ENCODE data around the gene GABRB1.

Gene GABRB1

GRCh38 chr4:47218631-47219030 lies 187.3 kb downstream of the GABRB1 start:
- Histone ChIP-seq H3K4me3 (ENCODE audit: insufficient read depth in 1 of 2, low read depth in 1 of 2, low read length in 2 of 2) (no peak overlapping the region), H2AFZ (ENCODE audit: low read depth, low read length) (no peak overlapping the region), H2BK12ac (ENCODE audit: low read length in 2 of 2) (no peak overlapping the region), H3K9ac (ENCODE audit: low read length) (no peak overlapping the region), H2BK5ac (ENCODE audit: low read depth, low read length, poor library complexity, severe bottlenecking) (no peak overlapping the region), H2BK120ac (ENCODE audit: low read depth, low read length) (no peak overlapping the region), H3K23ac (ENCODE audit: low read length in 2 of 2) (no peak overlapping the region), H3K27ac (ENCODE audit: low read length, poor library complexity, severe bottlenecking) (no peak overlapping the region), H2BK15ac (ENCODE audit: low read depth, poor library complexity, severe bottlenecking) (no peak overlapping the region), H3K79me1 (replicated peaks; ENCODE audit: low read length, poor library complexity, severe bottlenecking) (no peaks in the 10 kb centered on the region), H4K91ac (ENCODE audit: low read length) (no peak overlapping the region), H2AK5ac (ENCODE audit: low read length, severe bottlenecking) (no peak overlapping the region), H3K18ac (ENCODE audit: low read depth in 1 of 2, low read length in 2 of 2) (no peak overlapping the region), H3K4ac (ENCODE audit: low read depth in 1 of 2, low read length in 2 of 2) (no peak overlapping the region), H3K4me1 (ENCODE audit: control insufficient read depth, insufficient read depth, low read depth, low read length) (no peaks in the 10 kb centered on the region), H3K9me3 (ENCODE audit: control insufficient read depth, low read length) (no peaks in the 10 kb centered on the region), H3K27me3 (ENCODE audit: control insufficient read depth in 1 of 2, insufficient read depth in 1 of 2, low read length in 2 of 2) (no peaks in the 10 kb centered on the region), H3K36me3 (ENCODE audit: control insufficient read depth in 1 of 2, insufficient read depth in 2 of 2, low read depth in 1 of 2, low read length in 2 of 2) (no peaks in the 10 kb centered on the region), H3K14ac (ENCODE audit: low read length in 2 of 2) (no peak overlapping the region), H3K4me2 (ENCODE audit: low read length, poor library complexity, severe bottlenecking) (no peak overlapping the region), H4K8ac (ENCODE audit: low read length) (no peak overlapping the region)
- no peak for DNase-seq
- WGBS: no CpG with 5 or more reads among the region's 1 CpG

- WGBS: 11% methylated on average over 2 of the region's 2 CpGs
Observed at GRCh38 chr4:47219586-47219985, 188.2 kb downstream of the GABRB1 start.

GRCh38 chr4:47221721-47222120 lies 190.4 kb downstream of the GABRB1 start:
- peak overlapping the region; percentile 35 for H4K8ac ChIP-seq (ENCODE audit: low read length)
- peak overlapping the region in 1 of 2 experiments; percentile 84 for H3K4ac ChIP-seq (ENCODE audit: low read depth in 1 of 2, low read length in 2 of 2)
- H3K27ac ChIP-seq (ENCODE audit: low read length, poor library complexity, severe bottlenecking): no peak overlapping the region
- H3K18ac ChIP-seq (ENCODE audit: low read depth in 1 of 2, low read length in 2 of 2): peak overlapping the region in 1 of 2 experiments; percentile 92
- no peak overlapping the region for H2BK12ac ChIP-seq (ENCODE audit: low read length in 2 of 2)
- no peak overlapping the region for H2AFZ ChIP-seq (ENCODE audit: low read depth, low read length)
- WGBS: 40% methylated on average over 1 of the region's 2 CpGs
- no peak overlapping the region for H3K23ac ChIP-seq (ENCODE audit: low read length in 2 of 2)
- H3K27me3 ChIP-seq (ENCODE audit: control insufficient read depth in 1 of 2, insufficient read depth in 1 of 2, low read length in 2 of 2): no peaks in the 10 kb centered on the region
- no peaks in the 10 kb centered on the region for H3K9me3 ChIP-seq (ENCODE audit: control insufficient read depth, low read length)
- no peak overlapping the region for H2AK5ac ChIP-seq (ENCODE audit: low read length, severe bottlenecking)
- H3K36me3 ChIP-seq (ENCODE audit: control insufficient read depth in 1 of 2, insufficient read depth in 2 of 2, low read depth in 1 of 2, low read length in 2 of 2): no peaks in the 10 kb centered on the region
- H2BK5ac ChIP-seq (ENCODE audit: low read depth, low read length, poor library complexity, severe bottlenecking): no peak overlapping the region
- no peak overlapping the region for H3K4me3 ChIP-seq (ENCODE audit: insufficient read depth in 1 of 2, low read depth in 1 of 2, low read length in 2 of 2)
- H3K4me2 ChIP-seq (ENCODE audit: low read length, poor library complexity, severe bottlenecking): no peak overlapping the region
- H3K79me1 ChIP-seq (replicated peaks; ENCODE audit: low read length, poor library complexity, severe bottlenecking): no peaks in the 10 kb centered on the region
- DNase-seq: peak; percentile 87
- no peaks in the 10 kb centered on the region for H3K4me1 ChIP-seq (ENCODE audit: control insufficient read depth, insufficient read depth, low read depth, low read length)
- no peak overlapping the region for H2BK15ac ChIP-seq (ENCODE audit: low read depth, poor library complexity, severe bottlenecking)
- H3K14ac ChIP-seq (ENCODE audit: low read length in 2 of 2): no peak overlapping the region
- no peak overlapping the region for H4K91ac ChIP-seq (ENCODE audit: low read length)
- H2BK120ac ChIP-seq (ENCODE audit: low read depth, low read length): peak overlapping the region; percentile 89
- H3K9ac ChIP-seq (ENCODE audit: low read length): no peak overlapping the region

More at GRCh38 chr4:47219586-47219985, 188.2 kb downstream of the GABRB1 start:
- no peak overlapping the region for H2BK15ac ChIP-seq (ENCODE audit: low read depth, poor library complexity, severe bottlenecking)
- H3K14ac ChIP-seq (ENCODE audit: low read length in 2 of 2): no peak overlapping the region
- H3K23ac ChIP-seq (ENCODE audit: low read length in 2 of 2): no peak overlapping the region
- H3K79me1 ChIP-seq (replicated peaks; ENCODE audit: low read length, poor library complexity, severe bottlenecking): no peaks in the 10 kb centered on the region
- H3K18ac ChIP-seq (ENCODE audit: low read depth in 1 of 2, low read length in 2 of 2): no peak overlapping the region
- no peaks in the 10 kb centered on the region for H3K27me3 ChIP-seq (ENCODE audit: control insufficient read depth in 1 of 2, insufficient read depth in 1 of 2, low read length in 2 of 2)
- H3K36me3 ChIP-seq (ENCODE audit: control insufficient read depth in 1 of 2, insufficient read depth in 2 of 2, low read depth in 1 of 2, low read length in 2 of 2): no peaks in the 10 kb centered on the region
- no peak overlapping the region for H4K91ac ChIP-seq (ENCODE audit: low read length)
- no peak overlapping the region for H3K27ac ChIP-seq (ENCODE audit: low read length, poor library complexity, severe bottlenecking)
- H2AK5ac ChIP-seq (ENCODE audit: low read length, severe bottlenecking): no peak overlapping the region
- H3K9me3 ChIP-seq (ENCODE audit: control insufficient read depth, low read length): no peaks in the 10 kb centered on the region
- no peak overlapping the region for H3K4me3 ChIP-seq (ENCODE audit: insufficient read depth in 1 of 2, low read depth in 1 of 2, low read length in 2 of 2)
- peak; percentile 67 for DNase-seq
- H3K4me2 ChIP-seq (ENCODE audit: low read length, poor library complexity, severe bottlenecking): no peak overlapping the region
- H3K4me1 ChIP-seq (ENCODE audit: control insufficient read depth, insufficient read depth, low read depth, low read length): no peaks in the 10 kb centered on the region
- H2AFZ ChIP-seq (ENCODE audit: low read depth, low read length): no peak overlapping the region
- no peak overlapping the region for H4K8ac ChIP-seq (ENCODE audit: low read length)
- H2BK120ac ChIP-seq (ENCODE audit: low read depth, low read length): no peak overlapping the region
- no peak overlapping the region for H3K9ac ChIP-seq (ENCODE audit: low read length)
- H3K4ac ChIP-seq (ENCODE audit: low read depth in 1 of 2, low read length in 2 of 2): no peak overlapping the region
- no peak overlapping the region for H2BK12ac ChIP-seq (ENCODE audit: low read length in 2 of 2)
- no peak overlapping the region for H2BK5ac ChIP-seq (ENCODE audit: low read depth, low read length, poor library complexity, severe bottlenecking)

- peak overlapping the region; percentile 84 to 92 for H3K18ac ChIP-seq (ENCODE audit: low read depth in 1 of 2, low read length in 2 of 2)
- peak overlapping the region; percentile 12 for H3K27ac ChIP-seq (ENCODE audit: low read length, poor library complexity, severe bottlenecking)
- peak overlapping the region; percentile 89 for H2BK120ac ChIP-seq (ENCODE audit: low read depth, low read length)
- peak overlapping the region; percentile 89 for H4K91ac ChIP-seq (ENCODE audit: low read length)
- peak overlapping the region; percentile 82 for H4K8ac ChIP-seq (ENCODE audit: low read length)
- H3K23ac ChIP-seq (ENCODE audit: low read length in 2 of 2): no peak overlapping the region
- H3K4me2 ChIP-seq (ENCODE audit: low read length, poor library complexity, severe bottlenecking): no peak overlapping the region
- peak overlapping the region; percentile 56 to 93 for H2BK12ac ChIP-seq (ENCODE audit: low read length in 2 of 2)
- H3K79me1 ChIP-seq (replicated peaks; ENCODE audit: low read length, poor library complexity, severe bottlenecking): no peaks in the 10 kb centered on the region
- no peak overlapping the region for H3K9ac ChIP-seq (ENCODE audit: low read length)
- no peaks in the 10 kb centered on the region for H3K36me3 ChIP-seq (ENCODE audit: control insufficient read depth in 1 of 2, insufficient read depth in 2 of 2, low read depth in 1 of 2, low read length in 2 of 2)
- no peak overlapping the region for H2BK15ac ChIP-seq (ENCODE audit: low read depth, poor library complexity, severe bottlenecking)
- no peaks in the 10 kb centered on the region for H3K27me3 ChIP-seq (ENCODE audit: control insufficient read depth in 1 of 2, insufficient read depth in 1 of 2, low read length in 2 of 2)
- H3K14ac ChIP-seq (ENCODE audit: low read length in 2 of 2): no peak overlapping the region
- no peak overlapping the region for H3K4me3 ChIP-seq (ENCODE audit: insufficient read depth in 1 of 2, low read depth in 1 of 2, low read length in 2 of 2)
- no peaks in the 10 kb centered on the region for H3K4me1 ChIP-seq (ENCODE audit: control insufficient read depth, insufficient read depth, low read depth, low read length)
- peak overlapping the region in 1 of 2 experiments; percentile 75 for H3K4ac ChIP-seq (ENCODE audit: low read depth in 1 of 2, low read length in 2 of 2)
- no peak overlapping the region for H2AFZ ChIP-seq (ENCODE audit: low read depth, low read length)
- 63% methylated on average over 1 of the region's 1 CpG for WGBS
- H2BK5ac ChIP-seq (ENCODE audit: low read depth, low read length, poor library complexity, severe bottlenecking): no peak overlapping the region
- no peak overlapping the region for H2AK5ac ChIP-seq (ENCODE audit: low read length, severe bottlenecking)
- peak; percentile 68 for DNase-seq
- no peaks in the 10 kb centered on the region for H3K9me3 ChIP-seq (ENCODE audit: control insufficient read depth, low read length)
Observed at GRCh38 chr4:47222276-47222675, 190.9 kb downstream of the GABRB1 start.
